Fibroblast of lung (primary cell): ENCODE data around the gene IGF2BP2. TPM values are rescaled to one million over a fixed set of nuclear protein-coding genes. Genes with fewer than 3 reads are reported as not detected.
"Not testable (repeated sequence)": the region's sequence is repeated elsewhere in the genome, so short reads cannot be mapped to it uniquely, and the experiment has no call there.

Experiments
- DNase-seq, 2 donors: peaks; one replicate each; pipeline versions ENCODE4 v3.0.0 to v3.0.0-alpha.2; 2010; ENCODE audit warnings: low read depth in 2 of 2
- H2AFZ ChIP-seq: 2 replicates; pipeline ENCODE4 v1.5.1; 2012; ENCODE audit warnings: low read length, control low read depth, inconsistent platforms
- H3K27ac ChIP-seq: 2 replicates; pipeline ENCODE4 v1.5.1; 2011; ENCODE audit warnings: low read length, control low read depth; ENCODE audit not compliant: insufficient read depth
- H3K27me3 ChIP-seq: 2 replicates; pipeline ENCODE4 v1.5.1; 2011; ENCODE audit warnings: mild to moderate bottlenecking, low read length; ENCODE audit not compliant: control insufficient read depth, insufficient read depth
- H3K36me3 ChIP-seq: 2 replicates; pipeline ENCODE4 v1.5.1; 2011; ENCODE audit warnings: low read length; ENCODE audit not compliant: control insufficient read depth, insufficient read depth
- H3K4me1 ChIP-seq: 2 replicates; pipeline ENCODE4 v1.5.1; 2011; ENCODE audit warnings: low read length; ENCODE audit not compliant: control insufficient read depth, insufficient read depth; ENCODE audit errors: extremely low read depth
- H3K4me2 ChIP-seq: 2 replicates; pipeline ENCODE4 v1.5.1; 2011; ENCODE audit warnings: low read length, control low read depth; ENCODE audit not compliant: insufficient read depth; ENCODE audit errors: extremely low read depth
- H3K4me3 ChIP-seq, 4 experiments: fragments of 200-600 bp in 1 of 4; sonication (generic) in 1 of 4; replicated peaks in 1 of 4; 2 replicates each; pipeline ENCODE4 v1.5.1; 2011 to 2016; ENCODE audit warnings: low read length in 4 of 4, low read depth in 3 of 4, mild to moderate bottlenecking in 3 of 4, control low read depth in 2 of 4, inconsistent platforms in 1 of 4, mixed read lengths in 1 of 4; ENCODE audit not compliant: insufficient read depth in 1 of 4; ENCODE audit errors: control extremely low read depth in 1 of 4
- H3K79me2 ChIP-seq: 2 replicates; pipeline ENCODE4 v1.5.1; 2012; ENCODE audit warnings: mild to moderate bottlenecking, low read length, inconsistent platforms; ENCODE audit not compliant: control insufficient read depth, insufficient read depth
- H3K9ac ChIP-seq: 2 replicates; pipeline ENCODE4 v1.5.1; 2011; ENCODE audit warnings: mild to moderate bottlenecking, low read length, control low read depth; ENCODE audit not compliant: insufficient read depth
- H3K9me3 ChIP-seq: 2 replicates; pipeline ENCODE4 v1.5.1; 2012; ENCODE audit warnings: low read depth, low read length; ENCODE audit not compliant: control insufficient read depth, insufficient read depth
- H4K20me1 ChIP-seq: 2 replicates; pipeline ENCODE4 v1.5.1; 2011; ENCODE audit warnings: low read length; ENCODE audit not compliant: control insufficient read depth, insufficient read depth; ENCODE audit errors: extremely low read depth
- CTCF ChIP-seq, 2 donors: IDR thresholded peaks in 1 of 2; conservative IDR thresholded peaks in 1 of 2; 1 replicate in 1 of 2; 2 replicates in 1 of 2; pipeline ENCODE4 v1.5.1; 2011 to 2012; ENCODE audit warnings: low read length in 2 of 2, control low read depth in 1 of 2, inconsistent platforms in 1 of 2, low read depth in 1 of 2, mild to moderate bottlenecking in 1 of 2
- EZH2 ChIP-seq: IDR thresholded peaks from 2 replicates; pipeline ENCODE4 v1.5.1; 2012; ENCODE audit warnings: low read length, control low read depth, mild to moderate bottlenecking; ENCODE audit errors: missing control alignments
- polyA plus RNA-seq, 2 donors: library from polyadenylated mRNA; depleted of rRNA in 1 of 2; stranded (reverse) in 1 of 2; unstranded in 1 of 2; fragments of >200 nt; gene quantifications; 2 replicates each; pipeline ENCODE4 v1.2.1, GENCODE V29; 2011 to 2012; ENCODE audit warnings: missing spikeins in 1 of 2
- total RNA-seq: library from RNA; depleted of rRNA; stranded (reverse); fragments of >200 nt; gene quantifications from 2 replicates; pipeline ENCODE4 v1.2.1, GENCODE V29; 2014

Gene IGF2BP2
- total and polyA plus RNA-seq, 2 donors (not counting 1 experiment from before 2014, with no cell fraction given), result 5.5 to 46.1 TPM

- Histone ChIP-seq H3K4me1 (peaks cover 16% of the 10 kb centered on the region), H3K36me3 (peaks cover 2% of the 10 kb centered on the region), H3K79me2 (no peaks in the 10 kb centered on the region), H3K27me3 (no peaks in the 10 kb centered on the region), H2AFZ (no peak overlapping the region), H3K27ac (no peak overlapping the region), H3K4me2 (no peak overlapping the region), H3K9me3 (no peaks in the 10 kb centered on the region), H4K20me1 (no peaks in the 10 kb centered on the region), H3K9ac (no peak overlapping the region), H3K4me3 (no peak overlapping the region)
- no peak for TF ChIP-seq CTCF (conservative IDR thresholded peaks at IDR 0.05 in 1 of 2, IDR thresholded peaks at IDR 0.05 in 1 of 2; ENCODE audit: low read depth in 1 of 2, low read length in 2 of 2)
- TF ChIP-seq EZH2, result no peak
- no peak for DNase-seq
These were observed 160.9 kb downstream of the IGF2BP2 start for GRCh38 chr3:185663929-185664328.

- H4K20me1 ChIP-seq, result no peaks in the 10 kb centered on the region
- H2AFZ ChIP-seq, result no peak overlapping the region
- DNase-seq, result no peak
These were observed 163.1 kb downstream of the IGF2BP2 start for GRCh38 chr3:185661772-185662171.

GRCh38 chr3:185661296-185661695 is 163.5 kb downstream of the IGF2BP2 start:
- not testable (repeated sequence) for H2AFZ ChIP-seq, H3K27me3 ChIP-seq, H3K4me3 ChIP-seq, H3K27ac ChIP-seq, H3K4me2 ChIP-seq, H3K79me2 ChIP-seq, H3K9me3 ChIP-seq, H3K9ac ChIP-seq, H4K20me1 ChIP-seq, DNase-seq, H3K36me3 ChIP-seq
- peaks cover 33% of the 10 kb centered on the region for H3K4me1 ChIP-seq

More at GRCh38 chr3:185661772-185662171, 163.1 kb downstream of the IGF2BP2 start:
- Histone ChIP-seq H3K4me1 (peaks cover 31% of the 10 kb centered on the region), H3K9ac (no peak overlapping the region), H3K79me2 (no peaks in the 10 kb centered on the region), H3K4me2 (no peak overlapping the region), H3K27ac (no peak overlapping the region), H3K27me3 (no peaks in the 10 kb centered on the region), H3K4me3 (no peak overlapping the region), H3K36me3 (peaks cover 4% of the 10 kb centered on the region), H3K9me3 (no peaks in the 10 kb centered on the region)
- TF ChIP-seq CTCF (conservative IDR thresholded peaks at IDR 0.05 in 1 of 2, IDR thresholded peaks at IDR 0.05 in 1 of 2; ENCODE audit: low read depth in 1 of 2, low read length in 2 of 2) (no peak), EZH2 (no peak)
